Neural cell (in vitro differentiated cells): Measurements from ENCODE around the gene USP40. TPM values are rescaled to one million over a fixed set of nuclear protein-coding genes. Genes with fewer than 3 reads are reported as not detected.

Experiments
- H2AFZ ChIP-seq: fragments of 200-600, 300-800 bp; sonication (generic), shearing (Covaris generic); 2 replicates; pipeline ENCODE4 v1.6.0; 2014; ENCODE audit warnings: low read depth, mild to moderate bottlenecking, antibody characterized with exemption, low read length, moderate library complexity
- H3F3A ChIP-seq: fragments of 200-600 bp; shearing (Covaris generic); 2 replicates; pipeline ENCODE4 v1.6.1; 2016; ENCODE audit warnings: mild to moderate bottlenecking, moderate library complexity, mixed read lengths, antibody characterized with exemption, low read length; ENCODE audit not compliant: insufficient read depth, poor library complexity, severe bottlenecking
- H3K27ac ChIP-seq: fragments of 200-600, 300-800 bp; sonication (generic), shearing (Covaris generic); 2 replicates; pipeline ENCODE4 v1.5.1; 2014; ENCODE audit warnings: mild to moderate bottlenecking, low read length, moderate library complexity
- H3K27me3 ChIP-seq: fragments of 300-800, 200-600 bp; sonication (generic), shearing (Covaris generic); 2 replicates; pipeline ENCODE4 v1.6.0; 2014; ENCODE audit warnings: mild to moderate bottlenecking, low read depth, low read length, moderate library complexity; ENCODE audit not compliant: insufficient read depth
- H3K36me3 ChIP-seq: fragments of 300-800, 200-600 bp; sonication (generic), shearing (Covaris generic); 2 replicates; pipeline ENCODE4 v1.5.1; 2014; ENCODE audit warnings: mild to moderate bottlenecking, antibody characterized with exemption, low read length, moderate library complexity; ENCODE audit not compliant: insufficient read depth
- H3K4me2 ChIP-seq: fragments of 300-800, 200-600 bp; sonication (generic), shearing (Covaris generic); 2 replicates; pipeline ENCODE4 v1.6.0; 2014; ENCODE audit warnings: mild to moderate bottlenecking, low read length
- H3K4me3 ChIP-seq: fragments of 300-800, 200-600 bp; sonication (generic), shearing (Covaris generic); 2 replicates; pipeline ENCODE4 v1.5.1; 2014; ENCODE audit warnings: mild to moderate bottlenecking, low read length, moderate library complexity
- H3K79me2 ChIP-seq: fragments of 200-600 bp; shearing (Covaris generic); replicated peaks from 2 replicates; pipeline ENCODE4 v1.6.0; 2014; ENCODE audit warnings: mild to moderate bottlenecking, low read length, moderate library complexity; ENCODE audit not compliant: insufficient read depth
- H3K9ac ChIP-seq: fragments of 300-800, 200-600 bp; sonication (generic), shearing (Covaris generic); 2 replicates; pipeline ENCODE4 v1.6.1; 2016; ENCODE audit warnings: mild to moderate bottlenecking, low read length, mixed read lengths
- H3K9me2 ChIP-seq: fragments of 200-600 bp; shearing (Covaris generic); 2 replicates; pipeline ENCODE4 v1.6.1; 2016; ENCODE audit warnings: mild to moderate bottlenecking, low read length, mixed read lengths; ENCODE audit not compliant: insufficient read depth
- H3K9me3 ChIP-seq: fragments of 200-600, 300-800 bp; sonication (generic), shearing (Covaris generic); 2 replicates; pipeline ENCODE4 v1.6.1; 2016; ENCODE audit warnings: mild to moderate bottlenecking, mixed run types, low read length, moderate library complexity, mixed read lengths
- H4K20me1 ChIP-seq: fragments of 200-600 bp; shearing (Covaris generic); 2 replicates; pipeline ENCODE4 v1.6.1; 2016; ENCODE audit warnings: mild to moderate bottlenecking, mixed run types; ENCODE audit not compliant: insufficient read depth
- EP300 ChIP-seq: fragments of 450-650 bp; conservative IDR thresholded peaks from 2 replicates; pipeline ENCODE4 v1.6.1; 2014; ENCODE audit warnings: antibody characterized with exemption, mild to moderate bottlenecking, moderate library complexity; ENCODE audit not compliant: poor library complexity, severe bottlenecking
- EZH2 ChIP-seq: fragments of 200-600, 300-800 bp; shearing (Covaris generic), sonication (generic); IDR thresholded peaks from 2 replicates; pipeline ENCODE4 v1.6.1; 2014; ENCODE audit warnings: antibody characterized with exemption, low read length, borderline replicate concordance, mild to moderate bottlenecking; ENCODE audit not compliant: insufficient read depth, poor library complexity, severe bottlenecking
- MXI1 ChIP-seq: fragments of 450-650 bp; conservative IDR thresholded peaks from 2 replicates; pipeline ENCODE4 v1.6.1; 2014; ENCODE audit warnings: antibody characterized with exemption, mild to moderate bottlenecking; ENCODE audit not compliant: poor library complexity, severe bottlenecking
- POLR2AphosphoS5 ChIP-seq: IDR thresholded peaks from 2 replicates; pipeline ENCODE4 v1.6.1; 2012
- RAD21 ChIP-seq: fragments of 450-650 bp; conservative IDR thresholded peaks from 2 replicates; pipeline ENCODE4 v1.6.1; 2014; ENCODE audit warnings: antibody characterized with exemption, mild to moderate bottlenecking, moderate library complexity
- REST ChIP-seq: IDR thresholded peaks from 2 replicates; pipeline ENCODE4 v1.6.1; 2012; ENCODE audit warnings: borderline replicate concordance
- SMC3 ChIP-seq: fragments of 450-650 bp; conservative IDR thresholded peaks from 2 replicates; pipeline ENCODE4 v1.6.1; 2014; ENCODE audit warnings: antibody characterized with exemption, mild to moderate bottlenecking, moderate library complexity; ENCODE audit not compliant: poor library complexity
- TAF1 ChIP-seq: IDR thresholded peaks from 2 replicates; pipeline ENCODE4 v1.6.1; 2012; ENCODE audit warnings: low read depth
- polyA plus RNA-seq: library from polyadenylated mRNA; depleted of rRNA; stranded (reverse); fragments of >200 nt; gene quantifications from 2 replicates; pipeline ENCODE4 v1.2.3, GENCODE V29; 2014
- TF ChIP-seq, protein P1 (sequence below): fragments of 450-650 bp; IDR thresholded peaks from 2 replicates; pipeline ENCODE4 v1.5.1; 2014; ENCODE audit warnings: antibody characterized with exemption, mild to moderate bottlenecking, moderate library complexity; ENCODE audit not compliant: poor library complexity, severe bottlenecking

Gene USP40
- polyA plus RNA-seq, 1 donor from 2014 or later, result 33.3 TPM

- no peaks in the 10 kb centered on the region for H3F3A ChIP-seq
- H3K79me2 ChIP-seq, result no peaks in the 10 kb centered on the region
- H3K9me2 ChIP-seq, result no peaks in the 10 kb centered on the region
- H3K4me2 ChIP-seq, result no peak overlapping the region
- H2AFZ ChIP-seq, result no peak overlapping the region
- no peaks in the 10 kb centered on the region for H3K9me3 ChIP-seq
- no peak overlapping the region for H3K27ac ChIP-seq
- H3K4me3 ChIP-seq, result no peak overlapping the region
- no peaks in the 10 kb centered on the region for H4K20me1 ChIP-seq
- TF ChIP-seq EZH2 (no peak), SMC3 (no peak)
- no peaks in the 10 kb centered on the region for H3K27me3 ChIP-seq
- H3K36me3 ChIP-seq, result peaks cover 4% of the 10 kb centered on the region
- no peak overlapping the region for H3K9ac ChIP-seq
Observed at GRCh38 chr2:233462202-233462785, 104.3 kb downstream of the USP40 start.

GRCh38 chr2:233461481-233461891 lies 105.1 kb downstream of the USP40 start:
- Histone ChIP-seq H3K9ac (no peak overlapping the region), H3K27me3 (no peaks in the 10 kb centered on the region), H3F3A (no peaks in the 10 kb centered on the region), H3K27ac (no peak overlapping the region), H3K79me2 (no peaks in the 10 kb centered on the region), H4K20me1 (no peaks in the 10 kb centered on the region), H3K4me3 (no peak overlapping the region), H3K9me2 (no peaks in the 10 kb centered on the region), H3K4me2 (no peak overlapping the region), H3K36me3 (peaks cover 4% of the 10 kb centered on the region), H2AFZ (no peak overlapping the region), H3K9me3 (no peaks in the 10 kb centered on the region)
- TF ChIP-seq EZH2, result no peak
- no peak for TF ChIP-seq TAF1
- TF ChIP-seq EP300, result no peak
- TF ChIP-seq MXI1, result no peak
- TF ChIP-seq POLR2AphosphoS5, result no peak

GRCh38 chr2:233460726-233461441 lies 105.7 kb downstream of the USP40 start:
- H3K27me3 ChIP-seq, result no peaks in the 10 kb centered on the region
- no peak overlapping the region for H3K9ac ChIP-seq
- H2AFZ ChIP-seq, result no peak overlapping the region
- H3K4me3 ChIP-seq, result no peak overlapping the region
- no peak overlapping the region for H3K4me2 ChIP-seq
- H3K79me2 ChIP-seq, result no peaks in the 10 kb centered on the region
- H3K9me2 ChIP-seq, result no peaks in the 10 kb centered on the region
- H3K27ac ChIP-seq, result no peak overlapping the region
- TF ChIP-seq MXI1 (no peak), POLR2AphosphoS5 (no peak), TAF1 (no peak), SMC3 (no peak), RAD21 (no peak), EP300 (no peak), EZH2 (no peak), REST (no peak)
- TF ChIP-seq, protein P1, sequence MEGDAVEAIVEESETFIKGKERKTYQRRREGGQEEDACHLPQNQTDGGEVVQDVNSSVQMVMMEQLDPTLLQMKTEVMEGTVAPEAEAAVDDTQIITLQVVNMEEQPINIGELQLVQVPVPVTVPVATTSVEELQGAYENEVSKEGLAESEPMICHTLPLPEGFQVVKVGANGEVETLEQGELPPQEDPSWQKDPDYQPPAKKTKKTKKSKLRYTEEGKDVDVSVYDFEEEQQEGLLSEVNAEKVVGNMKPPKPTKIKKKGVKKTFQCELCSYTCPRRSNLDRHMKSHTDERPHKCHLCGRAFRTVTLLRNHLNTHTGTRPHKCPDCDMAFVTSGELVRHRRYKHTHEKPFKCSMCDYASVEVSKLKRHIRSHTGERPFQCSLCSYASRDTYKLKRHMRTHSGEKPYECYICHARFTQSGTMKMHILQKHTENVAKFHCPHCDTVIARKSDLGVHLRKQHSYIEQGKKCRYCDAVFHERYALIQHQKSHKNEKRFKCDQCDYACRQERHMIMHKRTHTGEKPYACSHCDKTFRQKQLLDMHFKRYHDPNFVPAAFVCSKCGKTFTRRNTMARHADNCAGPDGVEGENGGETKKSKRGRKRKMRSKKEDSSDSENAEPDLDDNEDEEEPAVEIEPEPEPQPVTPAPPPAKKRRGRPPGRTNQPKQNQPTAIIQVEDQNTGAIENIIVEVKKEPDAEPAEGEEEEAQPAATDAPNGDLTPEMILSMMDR, result no peak
- no peaks in the 10 kb centered on the region for H3K9me3 ChIP-seq
- H3F3A ChIP-seq, result no peaks in the 10 kb centered on the region
- no peaks in the 10 kb centered on the region for H4K20me1 ChIP-seq
- peaks cover 2% of the 10 kb centered on the region for H3K36me3 ChIP-seq
